ENCODE measurements around the gene DCPS.

DNA sequence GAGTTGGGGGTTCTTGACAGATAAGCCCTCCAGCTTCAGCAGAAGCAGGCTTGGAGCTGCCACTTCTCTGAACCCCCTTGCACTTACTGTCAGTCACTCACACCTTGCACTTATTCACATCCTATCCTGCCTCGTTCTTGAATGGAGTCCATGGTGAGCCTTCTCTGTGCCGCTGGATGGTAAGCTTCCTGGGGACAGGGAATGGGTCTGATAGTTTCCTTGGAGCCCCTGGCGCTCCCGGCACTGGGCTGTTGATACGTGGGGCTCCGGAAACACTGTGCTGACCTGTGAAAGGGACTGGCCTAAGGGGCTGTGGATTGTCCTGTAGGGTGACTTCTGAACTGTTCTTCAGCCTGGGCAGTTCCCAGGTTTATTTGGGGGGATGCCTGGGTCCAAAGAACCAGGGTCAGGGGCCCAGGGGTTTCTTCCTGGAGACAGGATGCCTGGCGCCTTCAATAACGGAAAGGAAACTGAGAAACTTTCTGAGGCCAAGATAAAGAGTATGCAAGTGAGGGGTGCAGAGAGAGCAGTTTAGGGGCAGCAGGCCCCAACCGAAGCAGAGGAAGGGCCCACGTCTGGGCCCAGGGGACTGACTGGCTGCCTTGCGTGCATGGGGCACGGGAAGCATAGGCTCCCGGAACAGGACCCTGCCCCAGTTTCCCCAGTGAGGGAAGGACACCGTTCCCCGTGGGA is 50.9 kb downstream of the DCPS start:
- TF ChIP-seq, protein P1, sequence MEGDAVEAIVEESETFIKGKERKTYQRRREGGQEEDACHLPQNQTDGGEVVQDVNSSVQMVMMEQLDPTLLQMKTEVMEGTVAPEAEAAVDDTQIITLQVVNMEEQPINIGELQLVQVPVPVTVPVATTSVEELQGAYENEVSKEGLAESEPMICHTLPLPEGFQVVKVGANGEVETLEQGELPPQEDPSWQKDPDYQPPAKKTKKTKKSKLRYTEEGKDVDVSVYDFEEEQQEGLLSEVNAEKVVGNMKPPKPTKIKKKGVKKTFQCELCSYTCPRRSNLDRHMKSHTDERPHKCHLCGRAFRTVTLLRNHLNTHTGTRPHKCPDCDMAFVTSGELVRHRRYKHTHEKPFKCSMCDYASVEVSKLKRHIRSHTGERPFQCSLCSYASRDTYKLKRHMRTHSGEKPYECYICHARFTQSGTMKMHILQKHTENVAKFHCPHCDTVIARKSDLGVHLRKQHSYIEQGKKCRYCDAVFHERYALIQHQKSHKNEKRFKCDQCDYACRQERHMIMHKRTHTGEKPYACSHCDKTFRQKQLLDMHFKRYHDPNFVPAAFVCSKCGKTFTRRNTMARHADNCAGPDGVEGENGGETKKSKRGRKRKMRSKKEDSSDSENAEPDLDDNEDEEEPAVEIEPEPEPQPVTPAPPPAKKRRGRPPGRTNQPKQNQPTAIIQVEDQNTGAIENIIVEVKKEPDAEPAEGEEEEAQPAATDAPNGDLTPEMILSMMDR (conservative IDR thresholded peaks at IDR 0.05 in 1 of 2, IDR thresholded peaks at IDR 0.05 in 1 of 2; ENCODE audit: extremely low read depth in 1 of 2, insufficient read depth in 1 of 2, low read depth in 1 of 2, low read length in 2 of 2), result no peak
- no peak for TF ChIP-seq EZH2 (IDR thresholded peaks at IDR 0.05; ENCODE audit: borderline replicate concordance, low read length)

Measured in mammary epithelial cell (primary cell).